ENCODE measurements around the gene VWA5A. TPM values are rescaled to one million over a fixed set of nuclear protein-coding genes. Genes with fewer than 3 reads are reported as not detected.

Gene VWA5A
- total and polyA plus RNA-seq, 9 of the 15 experiments (the other 6 are each of a cell fraction or from before 2014, with no cell fraction given): 4.6 to 19.7 (median 6.9) TPM

GRCh38 chr11:124168796-124169195, 53.5 kb downstream of the VWA5A start:
- in situ Hi-C loops (cut with MboI): no loop called here
- Histone ChIP-seq H2AFZ (ENCODE audit: low read depth, low read length) (no peak overlapping the region), H3K27ac (ENCODE audit: extremely low read depth, low read depth, low read length) (no peak overlapping the region), H3K9me3 (replicated peaks; ENCODE audit: control insufficient read depth, insufficient read depth, low read depth, low read length) (no peaks in the 10 kb centered on the region), H3K4me2 (ENCODE audit: insufficient read depth, low read length) (no peak overlapping the region), H3K9ac (ENCODE audit: insufficient read depth in 1 of 2, low read depth in 2 of 2, low read length in 2 of 2) (no peak overlapping the region), H3K36me3 (ENCODE audit: control insufficient read depth, insufficient read depth, low read length) (peaks cover 2% of the 10 kb centered on the region; the same call in 1 of the 3 replicates), H3K4me1 (replicated peaks in 1 of 2; ENCODE audit: control insufficient read depth in 2 of 2, insufficient read depth in 2 of 2, low read length in 2 of 2) (peaks cover 5 to 9% of the 10 kb centered on the region in 2 experiments; a peak in 4 of 5 replicates), H3K9me1 (ENCODE audit: control insufficient read depth, insufficient read depth, low read length) (no peaks in the 10 kb centered on the region), H4K20me1 (replicated peaks; ENCODE audit: control insufficient read depth, insufficient read depth, low read length) (no peaks in the 10 kb centered on the region), H3K27me3 (ENCODE audit: control insufficient read depth in 2 of 2, insufficient read depth in 2 of 2, low read length in 2 of 2) (no peaks in the 10 kb centered on the region), H3K79me2 (ENCODE audit: control insufficient read depth, insufficient read depth, low read length) (peaks cover 25% of the 10 kb centered on the region), H3K4me3 (no peak overlapping the region)
- ATAC-seq: no peak
- ChIA-PET CTCF (ENCODE audit: low intra/inter-chr PET ratio) (no interaction called here), POLR2A (interaction anchor here (1.4 kb wide), 1 partner anchor 11 kb away, joined by 3 read pairs; no protein-coding TSS in a partner anchor)
- no peak for FAIRE-seq
- BruUV-seq (replicated peaks): no TSS peak
- no peak for DNase-seq (ENCODE audit: extremely low read depth in 1 of 4, low spot score in 3 of 4)
- intact Hi-C loops (cut with micrococcal nuclease): no loop called here
- TF ChIP-seq ZNF696 (CRISPR knock-in tag; conservative IDR thresholded peaks at IDR 0.05) (no peak), KDM1A (IDR thresholded peaks at IDR 0.05) (no peak), NCOA2 (IDR thresholded peaks at IDR 0.05; ENCODE audit: partially characterized antibody in 2 of 2) (no peak), MITF (IDR thresholded peaks at IDR 0.05) (no peak), UBTF (IDR thresholded peaks at IDR 0.05; ENCODE audit: borderline replicate concordance in 1 of 2, low read depth in 2 of 2, low read length in 2 of 2) (no peak), C11orf30 (IDR thresholded peaks at IDR 0.05; ENCODE audit: low read depth) (no peak), HOXB6 (CRISPR knock-in tag; IDR thresholded peaks at IDR 0.05; ENCODE audit: borderline replicate concordance) (no peak), CTCFL (IDR thresholded peaks at IDR 0.05; ENCODE audit: borderline replicate concordance, insufficient read depth, low read depth, low read length, poor library complexity, severe bottlenecking) (no peak), PHF20 (IDR thresholded peaks at IDR 0.05; ENCODE audit: partially characterized antibody) (no peak), CBFB (CRISPR knock-in tag; IDR thresholded peaks at IDR 0.05) (no peak), USF2 (CRISPR knock-in tag; IDR thresholded peaks at IDR 0.05) (no peak), ZNF764 (CRISPR knock-in tag; IDR thresholded peaks at IDR 0.05; ENCODE audit: low read depth) (no peak), GTF3C2 (IDR thresholded peaks at IDR 0.05; ENCODE audit: borderline replicate concordance, extremely low read depth, insufficient read length) (no peak)

Data from K562 (cell line).